ENCODE data around the gene TDP2.

Gene TDP2

DNA sequence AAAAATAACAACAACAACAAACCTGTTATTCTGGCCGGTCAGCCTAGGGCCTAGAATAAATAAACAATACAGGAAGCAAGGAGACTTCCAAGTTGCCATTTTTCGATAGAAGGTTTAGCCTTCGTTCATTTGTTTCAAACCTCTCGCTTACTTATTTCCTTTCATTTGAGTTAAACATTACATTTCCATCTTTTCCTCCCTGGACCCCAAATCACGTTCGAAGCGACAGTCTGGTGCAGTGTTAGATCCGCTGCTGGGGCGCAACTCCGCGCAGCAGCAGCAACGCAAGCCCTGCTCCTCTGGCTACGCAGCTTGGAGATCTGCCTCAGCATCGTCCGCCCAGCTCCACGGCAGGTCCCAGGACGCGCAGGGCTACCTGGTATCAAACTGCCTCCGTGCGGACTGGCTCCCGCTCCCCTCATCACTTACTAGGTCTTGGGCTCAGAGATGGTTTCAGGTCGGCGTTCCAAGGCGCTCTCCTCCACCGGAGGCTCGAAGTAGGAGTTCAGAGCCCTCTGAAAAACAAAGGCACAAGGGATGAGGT, 530 bp downstream of the TDP2 start:
- Histone ChIP-seq H2BK5ac (ENCODE audit: low read depth, low read length, poor library complexity) (peak overlapping the region; percentile 48), H3K23ac (ENCODE audit: low read length) (no peak overlapping the region), H3K79me2 (ENCODE audit: control insufficient read depth, insufficient read depth, low read length, poor library complexity) (peaks cover 7% of the 10 kb centered on the region), H2BK12ac (ENCODE audit: low read length) (no peak overlapping the region), H2AFZ (ENCODE audit: insufficient read depth, low read length, poor library complexity) (peak overlapping the region; percentile 77), H2BK120ac (ENCODE audit: insufficient read depth, low read length, poor library complexity) (peak overlapping the region; percentile 54), H3K4ac (ENCODE audit: low read depth, low read length) (peak overlapping the region; percentile 47), H3K9ac (ENCODE audit: low read length) (peak overlapping the region; percentile 72), H3K36me3 (ENCODE audit: control insufficient read depth in 1 of 2, insufficient read depth in 2 of 2, low read length in 2 of 2) (peaks cover 6 to 9% of the 10 kb centered on the region in 2 experiments), H3K9me3 (ENCODE audit: insufficient read depth, low read depth, low read length) (peaks cover 2% of the 10 kb centered on the region), H3K79me1 (ENCODE audit: low read length) (peaks cover 10% of the 10 kb centered on the region), H3K14ac (ENCODE audit: low read length) (peak overlapping the region; percentile 83), H4K12ac (ENCODE audit: low read depth, low read length) (peak overlapping the region; percentile 59), H4K91ac (ENCODE audit: low read depth, low read length) (peak overlapping the region; percentile 74), H3K4me1 (ENCODE audit: control insufficient read depth in 1 of 2, insufficient read depth in 2 of 2, low read length in 2 of 2) (peaks cover 0 to 3% of the 10 kb centered on the region in 2 experiments), H3K27ac (ENCODE audit: low read depth, low read length) (peak overlapping the region; percentile 74), H3K27me3 (ENCODE audit: insufficient read depth, low read length) (no peaks in the 10 kb centered on the region), H2AK5ac (ENCODE audit: low read length) (no peak overlapping the region), H4K8ac (ENCODE audit: low read depth, low read length) (peak overlapping the region; percentile 91), H3K4me2 (ENCODE audit: low read length) (peak overlapping the region; percentile 79), H3K18ac (ENCODE audit: low read length) (peak overlapping the region; percentile 67), H3K4me3 (ENCODE audit: low read depth, low read length) (peak overlapping the region; percentile 88)
- DNase-seq = peak; percentile 17 to 53
- WGBS (ENCODE audit: extremely low coverage, insufficient coverage, insufficient read length) = no CpG with 5 or more reads among the region's 26 CpGs

DNA sequence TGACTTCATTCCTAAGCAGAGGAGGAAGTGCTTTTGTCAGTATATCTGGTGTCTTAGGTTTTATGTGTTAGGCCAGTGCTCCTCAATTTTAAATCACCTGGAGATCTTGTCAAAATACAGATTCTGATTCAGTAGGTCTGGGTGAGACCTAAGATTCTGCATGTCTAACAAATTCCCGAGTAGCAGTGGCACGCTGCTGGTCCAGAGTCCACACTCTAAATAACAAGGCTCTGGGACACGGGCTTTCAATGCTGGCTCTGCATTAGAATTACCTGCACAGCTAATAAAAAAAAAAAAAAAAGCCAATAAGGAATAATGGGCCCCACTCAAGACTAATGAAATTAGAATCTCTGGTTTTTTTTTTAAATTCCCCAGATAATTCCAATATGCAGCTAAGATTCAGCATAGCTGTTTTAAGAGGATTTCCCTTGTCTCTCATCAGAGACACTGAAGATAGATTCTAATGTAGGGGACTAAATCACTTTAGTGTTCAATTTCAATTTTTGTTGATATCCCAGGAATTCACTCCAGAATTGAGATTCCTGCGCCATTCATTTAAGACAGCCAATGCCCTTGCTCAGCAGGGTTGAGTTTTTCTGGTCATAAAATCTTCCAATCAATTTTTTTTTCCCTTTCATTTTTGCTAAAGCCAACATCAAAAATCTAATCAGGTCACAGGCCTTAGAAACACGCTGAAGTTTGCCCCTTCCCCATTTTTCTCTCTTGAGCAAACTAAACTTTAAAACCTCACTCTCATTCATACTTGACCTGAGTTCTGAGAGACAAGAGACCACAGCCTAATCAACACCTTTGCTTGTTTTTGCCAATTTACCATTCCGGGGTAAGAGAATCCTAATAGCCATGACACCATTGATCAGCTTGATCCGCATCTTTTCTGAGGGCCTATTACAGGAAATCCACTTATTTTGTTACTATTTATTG, 2.4 kb downstream of the TDP2 start:
- no peak for DNase-seq
- H3K36me3 ChIP-seq (ENCODE audit: control insufficient read depth in 1 of 2, insufficient read depth in 2 of 2, low read length in 2 of 2) = peaks cover 6 to 9% of the 10 kb centered on the region in 2 experiments
- H2BK120ac ChIP-seq (ENCODE audit: insufficient read depth, low read length, poor library complexity) = no peak overlapping the region
- no peak overlapping the region for H3K18ac ChIP-seq (ENCODE audit: low read length)
- H3K4me3 ChIP-seq (ENCODE audit: low read depth, low read length) = no peak overlapping the region
- H3K23ac ChIP-seq (ENCODE audit: low read length) = no peak overlapping the region
- no peak overlapping the region for H3K4me2 ChIP-seq (ENCODE audit: low read length)
- H2AFZ ChIP-seq (ENCODE audit: insufficient read depth, low read length, poor library complexity) = no peak overlapping the region
- H4K8ac ChIP-seq (ENCODE audit: low read depth, low read length) = no peak overlapping the region
- peaks cover 2% of the 10 kb centered on the region for H3K9me3 ChIP-seq (ENCODE audit: insufficient read depth, low read depth, low read length)
- H4K91ac ChIP-seq (ENCODE audit: low read depth, low read length) = no peak overlapping the region
- H4K12ac ChIP-seq (ENCODE audit: low read depth, low read length) = no peak overlapping the region
- peaks cover 0 to 3% of the 10 kb centered on the region in 2 experiments for H3K4me1 ChIP-seq (ENCODE audit: control insufficient read depth in 1 of 2, insufficient read depth in 2 of 2, low read length in 2 of 2)
- H3K79me2 ChIP-seq (ENCODE audit: control insufficient read depth, insufficient read depth, low read length, poor library complexity) = peaks cover 7% of the 10 kb centered on the region
- no peak overlapping the region for H2BK12ac ChIP-seq (ENCODE audit: low read length)
- WGBS (ENCODE audit: extremely low coverage, insufficient coverage, insufficient read length) = no CpG with 5 or more reads among the region's 7 CpGs
- H3K9ac ChIP-seq (ENCODE audit: low read length) = no peak overlapping the region
- no peak overlapping the region for H3K14ac ChIP-seq (ENCODE audit: low read length)
- H3K27ac ChIP-seq (ENCODE audit: low read depth, low read length) = no peak overlapping the region
- H3K79me1 ChIP-seq (ENCODE audit: low read length) = peaks cover 10% of the 10 kb centered on the region
- H2AK5ac ChIP-seq (ENCODE audit: low read length) = no peak overlapping the region
- H3K27me3 ChIP-seq (ENCODE audit: insufficient read depth, low read length) = no peaks in the 10 kb centered on the region
- no peak overlapping the region for H3K4ac ChIP-seq (ENCODE audit: low read depth, low read length)
- no peak overlapping the region for H2BK5ac ChIP-seq (ENCODE audit: low read depth, low read length, poor library complexity)

DNA sequence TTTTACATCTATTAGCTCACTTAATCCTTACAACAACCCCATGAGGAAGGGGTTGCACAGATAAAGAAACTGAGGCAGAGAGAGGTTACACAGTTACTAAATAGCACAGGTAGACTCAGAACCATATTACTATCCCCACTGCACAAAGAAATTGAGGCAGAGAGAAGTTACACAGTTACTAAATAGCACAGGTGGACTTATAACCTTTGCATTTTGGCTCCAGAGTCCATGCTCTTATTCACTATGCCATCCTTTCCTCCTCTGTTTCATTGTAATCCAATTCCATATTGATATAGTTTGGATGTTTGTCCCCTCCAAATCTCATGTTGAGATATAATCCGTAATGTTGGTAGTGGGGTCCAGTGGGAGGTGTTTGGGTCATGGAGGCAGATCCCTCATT, 3.5 kb downstream of the TDP2 start:
- Histone ChIP-seq H3K27me3 (ENCODE audit: insufficient read depth, low read length) (no peaks in the 10 kb centered on the region), H4K91ac (ENCODE audit: low read depth, low read length) (no peak overlapping the region), H2AK5ac (ENCODE audit: low read length) (no peak overlapping the region), H2BK12ac (ENCODE audit: low read length) (no peak overlapping the region), H3K79me2 (ENCODE audit: control insufficient read depth, insufficient read depth, low read length, poor library complexity) (peaks cover 7% of the 10 kb centered on the region), H3K4ac (ENCODE audit: low read depth, low read length) (no peak overlapping the region), H3K4me3 (ENCODE audit: low read depth, low read length) (no peak overlapping the region), H3K79me1 (ENCODE audit: low read length) (peaks cover 10% of the 10 kb centered on the region), H3K9me3 (ENCODE audit: insufficient read depth, low read depth, low read length) (no peaks in the 10 kb centered on the region), H2BK120ac (ENCODE audit: insufficient read depth, low read length, poor library complexity) (no peak overlapping the region), H3K14ac (ENCODE audit: low read length) (no peak overlapping the region), H3K4me1 (ENCODE audit: control insufficient read depth in 1 of 2, insufficient read depth in 2 of 2, low read length in 2 of 2) (peaks cover 0 to 3% of the 10 kb centered on the region in 2 experiments), H3K27ac (ENCODE audit: low read depth, low read length) (no peak overlapping the region), H4K8ac (ENCODE audit: low read depth, low read length) (no peak overlapping the region), H3K4me2 (ENCODE audit: low read length) (no peak overlapping the region), H2BK5ac (ENCODE audit: low read depth, low read length, poor library complexity) (no peak overlapping the region), H3K23ac (ENCODE audit: low read length) (no peak overlapping the region), H3K36me3 (ENCODE audit: control insufficient read depth in 1 of 2, insufficient read depth in 2 of 2, low read length in 2 of 2) (peaks cover 6 to 7% of the 10 kb centered on the region in 2 experiments), H3K9ac (ENCODE audit: low read length) (no peak overlapping the region), H4K12ac (ENCODE audit: low read depth, low read length) (no peak overlapping the region), H3K18ac (ENCODE audit: low read length) (no peak overlapping the region), H2AFZ (ENCODE audit: insufficient read depth, low read length, poor library complexity) (no peak overlapping the region)
- WGBS (ENCODE audit: extremely low coverage, insufficient coverage, insufficient read length) = no CpG with 5 or more reads among the region's 1 CpG
- no peak for DNase-seq

DNA sequence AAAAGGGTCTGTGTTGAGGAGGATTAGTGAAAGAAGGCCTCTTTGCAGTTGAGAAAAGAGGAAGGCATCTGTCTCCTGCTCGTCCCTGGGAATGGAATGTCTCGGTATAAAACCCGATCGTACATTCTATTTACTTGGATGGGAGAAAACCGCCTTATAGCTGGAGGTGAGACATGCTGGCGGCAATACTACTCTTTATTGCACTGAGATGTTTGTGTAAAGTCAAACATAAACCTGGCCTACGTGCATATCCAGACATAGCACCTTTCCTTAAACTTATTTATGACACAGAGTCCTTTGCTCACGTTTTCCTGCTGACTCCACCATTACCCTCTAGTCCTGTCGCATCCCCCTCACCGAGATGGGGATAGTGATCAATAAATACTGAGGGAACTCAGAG, 4.5 kb downstream of the TDP2 start:
- Histone ChIP-seq H3K9me3 (ENCODE audit: insufficient read depth, low read depth, low read length) (no peaks in the 10 kb centered on the region), H2AK5ac (ENCODE audit: low read length) (no peak overlapping the region), H3K79me1 (ENCODE audit: low read length) (peaks cover 9% of the 10 kb centered on the region), H3K4me1 (ENCODE audit: control insufficient read depth in 1 of 2, insufficient read depth in 2 of 2, low read length in 2 of 2) (no peaks in the 10 kb centered on the region), H2AFZ (ENCODE audit: insufficient read depth, low read length, poor library complexity) (no peak overlapping the region), H3K79me2 (ENCODE audit: control insufficient read depth, insufficient read depth, low read length, poor library complexity) (peaks cover 7% of the 10 kb centered on the region), H3K18ac (ENCODE audit: low read length) (no peak overlapping the region), H3K36me3 (ENCODE audit: control insufficient read depth in 1 of 2, insufficient read depth in 2 of 2, low read length in 2 of 2) (peaks cover 6 to 7% of the 10 kb centered on the region in 2 experiments), H2BK5ac (ENCODE audit: low read depth, low read length, poor library complexity) (no peak overlapping the region), H4K8ac (ENCODE audit: low read depth, low read length) (no peak overlapping the region), H3K4me2 (ENCODE audit: low read length) (no peak overlapping the region), H3K23ac (ENCODE audit: low read length) (no peak overlapping the region), H4K91ac (ENCODE audit: low read depth, low read length) (no peak overlapping the region), H3K14ac (ENCODE audit: low read length) (no peak overlapping the region), H2BK120ac (ENCODE audit: insufficient read depth, low read length, poor library complexity) (no peak overlapping the region), H3K4ac (ENCODE audit: low read depth, low read length) (no peak overlapping the region), H2BK12ac (ENCODE audit: low read length) (no peak overlapping the region), H3K27ac (ENCODE audit: low read depth, low read length) (no peak overlapping the region), H3K4me3 (ENCODE audit: low read depth, low read length) (no peak overlapping the region), H3K9ac (ENCODE audit: low read length) (no peak overlapping the region), H4K12ac (ENCODE audit: low read depth, low read length) (no peak overlapping the region), H3K27me3 (ENCODE audit: insufficient read depth, low read length) (no peaks in the 10 kb centered on the region)
- no peak for DNase-seq
- no CpG with 5 or more reads among the region's 10 CpGs for WGBS (ENCODE audit: extremely low coverage, insufficient coverage, insufficient read length)
